ENCODE results near the gene GIPC1.

GIPC1 gene

DNA sequence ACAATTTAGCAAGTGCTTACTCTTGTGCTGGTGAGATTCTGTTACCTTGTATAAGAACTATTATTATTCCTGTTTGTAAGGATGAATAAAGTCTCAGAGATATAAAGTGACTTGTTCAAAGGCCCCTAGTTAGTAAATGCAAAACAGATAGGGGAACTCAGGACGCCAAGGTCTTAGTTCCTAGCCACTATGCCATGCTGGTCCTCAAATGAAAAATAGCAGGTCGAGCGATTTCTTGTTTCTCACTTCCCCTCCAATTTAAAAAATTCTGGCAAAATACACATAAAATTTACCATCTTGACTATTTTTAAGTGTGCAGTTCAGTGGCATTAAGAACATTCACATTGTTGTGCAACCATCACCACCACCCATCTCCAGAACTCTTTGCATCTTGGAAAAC, 34.6 kb upstream of the GIPC1 start:
- no peaks in the 10 kb centered on the region for H3K9me2 ChIP-seq (ENCODE audit: low read depth, low read length)
- peak overlapping the region; percentile 84 for H3K4me3 ChIP-seq (ENCODE audit: low read depth, low read length, poor library complexity, severe bottlenecking)
- H3K36me3 ChIP-seq (ENCODE audit: insufficient read depth, low read length) = peaks cover 7% of the 10 kb centered on the region; the same call in 1 of the 2 replicates
- H3K4me2 ChIP-seq (ENCODE audit: low read length) = peak overlapping the region; percentile 73
- no peaks in the 10 kb centered on the region for H3K9me3 ChIP-seq (ENCODE audit: low read length)
- H4K20me1 ChIP-seq (ENCODE audit: insufficient read depth, low read length) = no peaks in the 10 kb centered on the region
- peaks cover 34% of the 10 kb centered on the region for H3K79me2 ChIP-seq (ENCODE audit: insufficient read depth, low read length)
- H3K4me1 ChIP-seq (ENCODE audit: insufficient read depth, low read length, severe bottlenecking) = peaks cover 40% of the 10 kb centered on the region
- no peaks in the 10 kb centered on the region for H3K27me3 ChIP-seq (ENCODE audit: insufficient read depth, low read length)
- H3K9ac ChIP-seq (ENCODE audit: low read length) = peak overlapping the region; percentile 79
- H3F3A ChIP-seq (ENCODE audit: insufficient read depth, low read length) = 0 out of 2 replicates have a peak, but pooled peaks cover 5% of the 10 kb centered on the region
- no peak overlapping the region for H2AFZ ChIP-seq (ENCODE audit: low read length)
- TF ChIP-seq, protein P1, sequence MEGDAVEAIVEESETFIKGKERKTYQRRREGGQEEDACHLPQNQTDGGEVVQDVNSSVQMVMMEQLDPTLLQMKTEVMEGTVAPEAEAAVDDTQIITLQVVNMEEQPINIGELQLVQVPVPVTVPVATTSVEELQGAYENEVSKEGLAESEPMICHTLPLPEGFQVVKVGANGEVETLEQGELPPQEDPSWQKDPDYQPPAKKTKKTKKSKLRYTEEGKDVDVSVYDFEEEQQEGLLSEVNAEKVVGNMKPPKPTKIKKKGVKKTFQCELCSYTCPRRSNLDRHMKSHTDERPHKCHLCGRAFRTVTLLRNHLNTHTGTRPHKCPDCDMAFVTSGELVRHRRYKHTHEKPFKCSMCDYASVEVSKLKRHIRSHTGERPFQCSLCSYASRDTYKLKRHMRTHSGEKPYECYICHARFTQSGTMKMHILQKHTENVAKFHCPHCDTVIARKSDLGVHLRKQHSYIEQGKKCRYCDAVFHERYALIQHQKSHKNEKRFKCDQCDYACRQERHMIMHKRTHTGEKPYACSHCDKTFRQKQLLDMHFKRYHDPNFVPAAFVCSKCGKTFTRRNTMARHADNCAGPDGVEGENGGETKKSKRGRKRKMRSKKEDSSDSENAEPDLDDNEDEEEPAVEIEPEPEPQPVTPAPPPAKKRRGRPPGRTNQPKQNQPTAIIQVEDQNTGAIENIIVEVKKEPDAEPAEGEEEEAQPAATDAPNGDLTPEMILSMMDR (IDR thresholded peaks at IDR 0.05; ENCODE audit: low read length) = no peak
- TF ChIP-seq EZH2 (IDR thresholded peaks at IDR 0.05; ENCODE audit: borderline replicate concordance, low read length) = no peak
- H3K27ac ChIP-seq (ENCODE audit: low read depth, low read length, poor library complexity, severe bottlenecking) = peak overlapping the region; percentile 5

DNA sequence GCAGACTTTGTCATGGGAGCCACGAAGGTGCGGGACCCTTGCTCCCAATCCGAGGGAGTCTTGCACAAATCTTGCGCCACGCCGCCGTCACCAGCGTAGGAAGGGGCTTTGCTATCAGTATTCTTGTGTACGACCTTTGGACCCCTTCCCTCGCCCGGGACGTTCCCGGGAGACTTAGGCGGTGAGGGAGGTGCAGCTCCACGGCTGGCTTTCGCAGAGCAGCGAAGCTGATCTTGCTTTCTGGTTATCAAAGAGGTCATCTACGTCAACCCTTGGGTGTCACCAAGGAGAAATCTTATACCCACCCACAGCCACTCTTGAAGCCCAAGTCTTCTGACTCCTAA, 34.0 kb upstream of the GIPC1 start:
- peak overlapping the region; percentile 84 for H3K4me3 ChIP-seq (ENCODE audit: low read depth, low read length, poor library complexity, severe bottlenecking)
- H2AFZ ChIP-seq (ENCODE audit: low read length) = no peak overlapping the region
- peaks cover 6% of the 10 kb centered on the region; the same call in 1 of the 2 replicates for H3K36me3 ChIP-seq (ENCODE audit: insufficient read depth, low read length)
- H4K20me1 ChIP-seq (ENCODE audit: insufficient read depth, low read length) = no peaks in the 10 kb centered on the region
- 0 out of 2 replicates have a peak, but pooled peaks cover 5% of the 10 kb centered on the region for H3F3A ChIP-seq (ENCODE audit: insufficient read depth, low read length)
- H3K4me2 ChIP-seq (ENCODE audit: low read length) = peak overlapping the region; percentile 73
- TF ChIP-seq, protein P1 (IDR thresholded peaks at IDR 0.05; ENCODE audit: low read length) = no peak
- no peak for TF ChIP-seq EZH2 (IDR thresholded peaks at IDR 0.05; ENCODE audit: borderline replicate concordance, low read length)
- peaks cover 34% of the 10 kb centered on the region for H3K79me2 ChIP-seq (ENCODE audit: insufficient read depth, low read length)
- H3K27me3 ChIP-seq (ENCODE audit: insufficient read depth, low read length) = no peaks in the 10 kb centered on the region
- peak overlapping the region; percentile 79 for H3K9ac ChIP-seq (ENCODE audit: low read length)
- H3K9me2 ChIP-seq (ENCODE audit: low read depth, low read length) = no peaks in the 10 kb centered on the region
- H3K27ac ChIP-seq (ENCODE audit: low read depth, low read length, poor library complexity, severe bottlenecking) = peak overlapping the region; percentile 47
- H3K9me3 ChIP-seq (ENCODE audit: low read length) = no peaks in the 10 kb centered on the region
- peaks cover 41% of the 10 kb centered on the region for H3K4me1 ChIP-seq (ENCODE audit: insufficient read depth, low read length, severe bottlenecking)

DNA sequence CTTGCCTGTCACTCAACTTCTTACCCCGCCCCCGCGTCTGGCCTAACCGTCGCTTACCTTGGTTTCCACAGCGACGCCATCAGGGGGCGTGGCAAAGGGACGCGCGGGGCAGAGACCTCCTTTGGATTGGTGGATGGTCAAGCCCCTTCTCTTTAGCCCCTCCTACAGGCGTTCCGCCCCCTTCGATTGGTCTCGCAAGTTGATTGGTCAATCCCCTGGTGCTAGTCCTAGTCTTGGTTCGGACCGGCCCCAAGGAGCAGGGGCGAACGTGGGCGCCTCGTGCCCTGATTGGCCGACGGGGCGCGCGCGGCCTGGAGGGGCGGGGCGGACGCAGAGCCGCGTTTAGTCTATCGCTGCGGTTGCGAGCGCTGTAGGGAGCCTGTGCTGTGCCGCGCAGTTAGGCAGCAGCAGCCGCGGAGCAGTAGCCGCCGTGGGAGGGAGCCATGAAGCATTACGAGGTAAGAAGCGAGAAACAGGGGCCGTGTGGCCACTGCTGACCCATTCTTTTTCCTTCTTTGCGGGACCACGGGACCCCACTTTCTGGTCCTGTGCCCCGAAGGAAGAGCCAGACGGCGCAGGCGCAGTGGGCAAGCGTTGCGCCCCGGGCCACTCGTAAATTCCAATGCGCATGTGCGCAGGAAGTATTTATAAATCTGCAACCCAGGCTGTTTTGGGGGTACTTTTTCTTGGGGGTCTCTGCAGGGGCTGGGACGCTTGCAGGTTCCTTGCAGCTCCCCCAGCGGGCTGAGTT, 33.5 kb upstream of the GIPC1 start, which contains the start of gene TECR:
TECR (plus strand) TSS at position 341 of the 751 bp plus-strand sequence; CDS start at position 444, 103 bp downstream.
- no peaks in the 10 kb centered on the region for H4K20me1 ChIP-seq (ENCODE audit: insufficient read depth, low read length)
- H2AFZ ChIP-seq (ENCODE audit: low read length) = no peak within 1 kb of the TSS; the same call in 1 of the 2 replicates

More for the DNA sequence above, 33.5 kb upstream of the GIPC1 start, which contains the start of gene TECR:
- Histone ChIP-seq H3K9ac (ENCODE audit: low read length) (peak within 1 kb of the TSS; percentile 79), H3K79me2 (ENCODE audit: insufficient read depth, low read length) (peaks cover 34% of the 10 kb centered on the region), H3K4me2 (ENCODE audit: low read length) (peak within 1 kb of the TSS; percentile 73), H3K27me3 (ENCODE audit: insufficient read depth, low read length) (no peaks in the 10 kb centered on the region), H3K9me2 (ENCODE audit: low read depth, low read length) (no peaks in the 10 kb centered on the region), H3K4me3 (ENCODE audit: low read depth, low read length, poor library complexity, severe bottlenecking) (peak within 1 kb of the TSS; percentile 84), H3F3A (ENCODE audit: insufficient read depth, low read length) (0 out of 2 replicates have a peak, but pooled peaks cover 5% of the 10 kb centered on the region), H3K9me3 (ENCODE audit: low read length) (no peaks in the 10 kb centered on the region), H3K36me3 (ENCODE audit: insufficient read depth, low read length) (peaks cover under 1% of the 10 kb centered on the region; the same call in 1 of the 2 replicates), H3K27ac (ENCODE audit: low read depth, low read length, poor library complexity, severe bottlenecking) (peak within 1 kb of the TSS; percentile 56), H3K4me1 (ENCODE audit: insufficient read depth, low read length, severe bottlenecking) (peaks cover 41% of the 10 kb centered on the region)
- TF ChIP-seq, protein P1 (IDR thresholded peaks at IDR 0.05; ENCODE audit: low read length) = no peak
- no peak for TF ChIP-seq EZH2 (IDR thresholded peaks at IDR 0.05; ENCODE audit: borderline replicate concordance, low read length)

Data from OCI-LY1 (cell line).